GM18858 (cell line): Measurements from ENCODE around the gene BAHD1.

Experiments
- ATAC-seq: cut with Tn5 transposase; IDR thresholded peaks from one replicate; pipeline ENCODE4 v1.9.1; 2021; ENCODE audit not compliant: unreplicated experiment

Gene BAHD1

DNA sequence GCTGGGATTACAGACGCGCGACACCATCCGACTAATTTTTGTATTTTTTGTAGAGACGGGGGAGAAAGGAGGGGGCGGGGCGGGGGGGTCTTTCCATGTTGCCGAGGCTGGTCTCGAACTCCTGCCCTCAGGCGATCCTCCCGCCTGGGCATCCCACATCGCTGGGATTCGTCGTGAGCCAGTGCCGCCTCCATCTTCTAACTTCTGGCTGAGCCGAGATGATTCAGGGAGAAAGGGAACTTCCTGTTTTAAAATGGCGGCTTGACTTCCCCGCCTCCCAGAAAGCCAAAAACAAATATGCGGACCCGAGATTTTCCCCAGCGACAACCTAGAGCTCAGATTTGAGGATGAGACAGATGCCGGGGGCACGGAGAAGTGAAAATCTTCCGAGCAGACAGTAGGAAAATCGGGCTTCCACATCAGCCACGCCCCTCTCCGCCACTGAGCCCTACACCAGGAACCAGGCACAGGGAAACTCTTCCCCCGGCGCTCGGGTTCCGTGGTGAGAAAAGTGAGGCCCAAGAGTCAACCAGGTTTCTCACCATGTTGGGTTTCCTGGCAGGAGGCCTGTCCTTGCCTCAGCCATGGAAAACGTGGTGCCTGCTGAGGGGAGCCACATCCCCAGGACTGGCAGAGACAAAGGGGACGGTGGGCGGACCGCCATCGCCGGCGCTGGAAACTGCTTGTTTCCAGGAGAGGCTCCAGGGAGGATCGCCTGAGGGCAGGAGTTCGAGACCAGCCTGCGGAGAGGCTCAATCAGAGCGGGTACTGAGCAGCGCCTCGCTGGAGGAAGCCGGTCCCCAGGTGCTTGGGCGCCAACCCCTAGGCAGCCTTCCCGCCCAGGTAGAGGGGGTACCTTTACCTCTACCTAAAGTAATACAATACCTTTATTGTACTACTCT is 48.8 kb downstream of the BAHD1 start:
- ATAC-seq, result no peak

DNA sequence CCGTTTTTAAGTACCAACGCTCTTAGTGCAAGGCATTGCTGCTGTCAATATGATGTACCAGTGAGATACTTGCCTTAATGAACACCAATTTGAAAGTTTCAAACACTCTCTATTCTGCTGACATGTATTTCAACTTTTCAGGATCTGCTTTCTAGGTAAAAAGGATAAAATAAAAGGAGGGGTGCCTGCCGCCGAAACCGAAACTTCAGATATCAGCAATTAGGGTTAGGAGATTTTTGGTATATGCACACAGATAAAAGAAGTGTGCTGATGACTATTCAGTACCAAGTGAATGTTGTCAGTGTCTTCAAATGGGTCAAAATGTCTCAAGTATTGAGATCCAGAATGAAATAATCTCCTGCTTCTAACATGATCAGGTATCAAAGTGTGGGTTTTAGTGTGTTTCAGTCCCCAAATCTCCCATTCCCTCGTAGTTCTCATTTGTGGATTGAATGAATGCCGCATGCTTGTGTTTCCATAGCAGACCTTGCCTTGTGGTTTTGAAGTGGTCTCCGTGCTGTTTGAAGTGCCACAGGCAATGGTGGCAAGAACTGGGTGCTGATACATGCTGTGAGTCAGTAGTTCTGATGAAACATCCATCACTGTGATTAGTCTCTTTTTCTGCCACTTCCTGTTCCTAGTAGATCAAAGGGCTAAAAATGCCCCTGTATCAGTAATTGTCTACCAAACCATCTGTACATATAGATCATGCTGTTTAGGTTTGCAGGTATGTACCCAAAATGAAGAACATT is 52.5 kb downstream of the BAHD1 start:
- no peak for ATAC-seq

DNA sequence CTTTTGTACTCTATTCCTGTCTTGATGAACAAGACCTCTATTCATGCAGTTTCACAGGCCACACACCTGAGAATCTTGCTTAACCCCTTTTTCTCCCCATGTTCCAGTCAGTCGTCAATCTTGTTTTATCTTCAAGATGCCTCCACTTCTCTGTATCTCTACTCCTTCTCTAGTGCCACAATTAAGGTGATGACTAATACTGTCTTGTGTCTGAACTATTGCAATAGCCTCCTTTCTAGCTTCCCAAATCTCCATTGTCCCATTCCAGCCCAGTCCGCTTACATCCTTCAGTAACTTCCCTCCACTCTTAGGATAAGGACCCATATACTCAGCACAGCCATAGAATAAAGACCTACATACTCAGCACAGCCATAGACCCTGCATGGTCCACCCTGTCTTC is 54.8 kb downstream of the BAHD1 start:
- no peak for ATAC-seq

DNA sequence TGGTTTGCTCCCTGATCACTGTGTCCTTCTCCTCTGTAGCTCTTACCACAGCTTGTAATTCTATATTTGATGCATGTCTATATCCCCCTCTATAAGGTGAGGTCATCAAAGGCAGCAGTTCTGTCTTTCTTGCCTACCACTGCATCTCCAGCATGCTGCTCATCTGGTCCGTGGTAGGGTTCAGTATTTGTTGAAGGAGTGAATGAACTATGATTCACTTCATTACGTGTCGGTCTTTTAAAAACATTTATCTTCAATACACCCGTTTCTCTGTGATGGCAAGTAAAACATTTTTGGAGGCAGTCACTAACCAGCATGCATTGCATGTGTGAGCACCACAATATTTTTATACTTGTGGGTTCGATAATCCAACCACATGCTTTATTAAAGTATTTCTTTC is 57.7 kb downstream of the BAHD1 start:
- ATAC-seq, result no peak

DNA sequence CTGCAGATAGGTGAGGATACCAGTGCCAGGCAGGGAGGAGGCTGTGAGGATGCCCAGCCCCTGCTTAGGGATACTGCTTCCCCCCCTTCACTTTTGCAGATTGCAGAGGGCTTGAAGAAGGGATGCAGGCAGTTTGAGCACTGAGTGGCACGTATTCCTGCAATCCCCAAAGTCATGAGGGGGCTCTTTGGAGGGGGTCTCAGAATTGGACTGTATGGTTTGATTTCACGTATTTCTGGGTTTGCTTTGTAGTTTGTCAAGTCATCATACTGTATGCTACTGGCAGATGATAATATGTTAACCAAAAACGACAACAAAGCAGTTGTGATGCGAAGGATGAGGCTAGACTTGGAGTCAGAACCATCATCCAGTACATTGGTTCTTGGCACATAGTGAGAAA is 58.1 kb downstream of the BAHD1 start:
- no peak for ATAC-seq

DNA sequence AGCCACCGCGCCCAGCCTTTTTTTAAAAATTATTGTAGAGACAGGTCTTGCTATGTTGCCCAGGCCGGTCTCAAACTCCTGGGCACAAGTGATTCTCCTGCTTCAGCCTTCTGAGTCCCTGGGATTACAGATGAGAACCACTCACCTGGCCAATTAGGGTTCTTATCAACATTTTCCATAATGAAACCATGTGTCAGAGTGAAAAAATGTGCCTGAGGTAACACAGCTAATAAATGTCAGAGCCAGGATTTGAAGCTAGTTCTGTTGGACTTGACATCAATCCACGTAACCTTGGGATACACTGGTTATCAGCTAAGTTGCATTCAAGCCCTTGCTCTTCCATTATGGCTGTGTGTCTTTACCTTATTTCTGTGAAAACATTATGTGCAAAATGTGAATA is 59.2 kb downstream of the BAHD1 start:
- no peak for ATAC-seq

DNA sequence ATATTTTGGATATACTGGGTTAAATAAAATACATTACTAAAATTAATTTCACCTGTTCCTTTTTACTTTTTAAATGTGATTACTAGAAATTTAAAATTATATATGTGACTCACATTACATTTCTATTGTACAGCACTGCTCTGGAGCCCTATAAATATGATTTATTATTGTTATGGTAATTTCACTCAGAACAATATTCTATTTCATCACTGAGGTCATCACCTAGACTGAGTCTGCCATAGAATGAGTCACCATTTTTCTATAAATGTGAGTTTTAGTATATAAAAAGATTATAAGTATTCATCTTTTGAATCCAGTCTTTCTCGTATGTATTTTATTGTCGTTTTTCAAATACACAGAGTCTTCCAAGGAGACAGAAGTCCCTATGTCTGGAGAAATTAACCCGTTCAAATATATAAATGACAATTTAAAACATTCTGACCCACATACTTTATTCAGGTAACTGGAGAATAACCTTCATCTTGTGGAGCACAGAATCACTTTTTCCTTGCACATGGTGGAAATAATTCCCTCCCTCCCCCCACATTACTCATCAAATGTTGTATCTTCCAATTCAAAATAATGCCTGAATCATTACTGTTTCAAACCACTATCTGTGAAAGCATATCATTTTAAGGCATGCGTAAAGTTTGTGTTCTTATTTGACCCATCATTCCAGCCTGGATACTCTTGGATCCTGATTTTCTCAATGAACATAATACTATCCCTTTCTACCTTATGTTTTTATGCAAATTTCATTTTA is 60.0 kb downstream of the BAHD1 start:
- no peak for ATAC-seq

DNA sequence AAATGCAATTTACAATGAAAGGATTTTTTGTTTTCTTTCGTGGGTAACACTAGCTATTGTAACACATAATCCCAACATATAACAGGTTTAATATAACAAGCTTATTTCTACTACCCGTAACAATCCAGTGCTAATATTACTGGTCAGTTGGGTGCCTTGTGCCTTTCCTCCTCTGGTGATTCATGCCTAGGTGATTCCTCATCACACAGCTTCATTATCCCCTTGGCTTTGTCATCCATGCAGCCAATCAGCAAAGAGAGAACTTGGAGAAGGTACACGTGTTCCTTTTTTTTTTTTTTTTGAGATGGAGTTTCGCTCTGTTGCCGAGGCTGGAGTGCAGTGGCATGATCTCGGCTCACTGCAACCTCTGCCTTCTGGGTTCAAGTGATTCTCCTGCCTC is 60.7 kb downstream of the BAHD1 start:
- no peak for ATAC-seq

DNA sequence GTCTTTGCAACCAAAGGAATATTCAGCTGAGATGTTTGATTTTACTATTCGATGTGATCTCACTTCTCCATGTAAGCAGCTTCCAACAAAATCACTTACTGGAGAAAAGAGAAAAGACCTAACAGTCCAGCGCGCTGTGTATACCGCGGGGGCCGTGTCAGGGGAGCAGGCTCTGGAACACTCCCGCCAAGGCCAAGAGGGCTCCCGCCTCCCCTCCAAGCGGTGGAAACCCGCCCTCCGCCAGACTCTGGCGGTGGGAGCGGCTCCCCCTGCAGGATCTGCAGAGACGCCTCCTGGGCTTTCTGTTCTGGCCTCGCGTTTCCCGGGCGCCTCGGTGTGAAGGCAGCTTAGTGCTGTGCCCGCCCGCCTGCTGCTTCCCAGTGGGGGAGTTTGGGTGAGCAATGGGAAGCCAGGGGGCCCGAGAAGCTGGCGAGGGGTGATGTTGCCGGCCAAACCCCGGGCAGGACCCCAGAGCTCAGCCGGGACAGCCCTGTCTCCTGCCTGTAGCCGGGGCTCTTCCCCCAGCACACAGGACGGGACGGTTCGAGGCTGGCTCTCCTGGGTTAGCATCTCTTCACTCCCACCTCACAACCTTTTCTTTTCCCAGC is 66.3 kb downstream of the BAHD1 start:
- ATAC-seq, result no peak

DNA sequence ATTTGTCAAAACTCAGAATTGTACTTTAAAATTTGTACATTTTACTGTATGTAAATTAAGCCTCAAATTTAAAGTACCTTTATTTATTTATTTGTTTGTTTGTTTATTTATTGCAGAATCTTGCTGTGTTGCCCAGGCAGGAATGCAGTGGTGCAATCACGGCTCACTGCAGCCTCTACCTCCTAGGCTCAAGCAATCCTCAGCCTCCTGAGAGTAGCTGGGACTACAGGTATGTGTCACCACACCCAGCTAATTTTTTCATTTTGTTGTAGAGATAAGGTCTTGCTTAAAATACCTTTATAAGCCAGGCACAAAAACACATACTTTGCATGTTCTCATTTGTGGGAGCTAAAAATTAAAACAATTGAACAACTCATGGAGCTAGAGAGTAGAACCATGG is 67.5 kb downstream of the BAHD1 start:
- no peak for ATAC-seq

DNA sequence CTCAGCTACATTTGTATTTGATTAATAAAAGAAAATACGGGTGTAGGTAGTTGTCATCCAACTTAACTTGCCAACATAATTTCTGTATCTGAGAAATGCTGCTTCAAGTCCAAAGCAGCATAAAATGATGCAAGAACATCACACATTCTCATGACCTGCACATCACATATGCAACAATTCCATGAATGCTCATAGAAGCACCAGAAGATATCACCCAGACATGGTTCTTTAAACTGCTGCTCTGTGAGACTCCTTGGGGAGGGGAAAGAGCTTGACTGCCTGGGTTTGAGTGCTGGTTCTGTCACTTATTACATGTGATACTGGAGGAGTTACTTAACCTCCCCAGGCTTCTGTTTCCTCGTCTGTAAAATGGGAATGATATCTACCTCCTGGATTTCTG is 69.4 kb downstream of the BAHD1 start:
- no peak for ATAC-seq

DNA sequence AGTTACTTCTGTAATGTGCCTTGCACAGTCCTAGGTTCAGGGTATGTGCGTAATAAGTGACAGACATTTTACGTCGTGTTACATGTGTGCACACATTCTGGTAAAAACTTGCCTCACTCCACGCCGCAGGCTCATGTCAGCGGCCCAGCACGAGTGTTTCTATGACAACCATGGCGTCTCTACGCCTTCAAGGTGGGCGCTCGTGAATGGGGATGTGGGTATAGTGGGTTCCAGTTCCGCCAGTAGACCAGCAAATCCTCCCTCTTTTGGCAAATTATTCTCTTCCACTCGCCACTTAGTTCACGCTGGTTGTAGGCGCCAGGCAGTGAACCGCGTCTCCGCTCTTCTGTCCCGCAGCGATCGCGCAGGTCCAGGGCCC is 70.3 kb downstream of the BAHD1 start:
- ATAC-seq, result no peak

DNA sequence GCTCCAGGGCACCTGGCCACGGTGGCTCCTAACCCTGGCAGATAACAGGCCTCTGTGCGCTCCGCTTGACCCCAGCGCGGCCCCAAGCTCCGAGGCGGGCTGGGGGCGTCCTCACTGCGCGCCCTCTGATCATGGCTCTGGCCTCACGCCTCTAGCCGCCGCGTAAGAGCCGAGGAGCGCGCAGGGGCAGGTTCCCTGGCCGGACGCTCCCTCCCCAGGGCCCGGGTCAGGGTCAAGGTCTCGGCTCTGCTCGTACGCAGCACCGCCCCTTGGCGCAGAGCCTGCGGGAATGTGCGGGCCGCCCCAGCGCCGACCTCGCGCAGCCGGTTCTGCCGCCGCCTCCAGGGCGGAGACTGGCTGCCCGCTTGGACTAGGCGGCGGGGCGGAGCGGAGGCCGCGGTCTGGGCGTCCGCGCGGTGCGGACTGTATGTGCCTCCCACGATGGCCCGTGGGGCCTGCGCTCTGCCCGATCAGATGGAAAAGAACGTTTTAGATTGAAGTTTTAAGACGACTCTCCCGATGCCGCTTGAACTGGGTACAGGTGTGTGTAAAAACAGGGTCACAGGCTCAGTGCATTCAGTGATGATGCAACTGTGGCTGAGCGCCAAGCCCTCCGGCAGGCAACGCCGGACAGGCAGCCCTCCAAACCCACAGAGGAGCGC is 70.8 kb downstream of the BAHD1 start:
- ATAC-seq, result no peak

DNA sequence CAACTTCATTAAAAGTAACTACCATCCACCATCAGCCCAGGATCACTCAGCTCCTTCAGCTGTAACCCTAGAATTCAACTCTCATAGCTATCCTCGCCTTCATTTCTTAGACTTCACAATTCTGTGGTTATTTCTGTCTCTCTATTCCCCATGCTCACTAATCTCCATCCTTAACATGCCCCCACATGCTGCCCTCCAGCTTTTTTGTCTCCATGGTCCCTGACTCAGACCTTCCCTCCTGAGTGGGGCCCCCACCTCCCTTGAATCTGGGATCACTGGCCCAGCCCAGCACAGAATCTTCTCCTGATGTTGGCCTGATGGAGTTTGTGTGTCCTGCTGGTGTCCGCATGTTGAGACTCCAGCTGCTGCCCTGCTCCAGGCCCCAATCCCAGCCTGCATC is 71.7 kb downstream of the BAHD1 start:
- ATAC-seq, result no peak

DNA sequence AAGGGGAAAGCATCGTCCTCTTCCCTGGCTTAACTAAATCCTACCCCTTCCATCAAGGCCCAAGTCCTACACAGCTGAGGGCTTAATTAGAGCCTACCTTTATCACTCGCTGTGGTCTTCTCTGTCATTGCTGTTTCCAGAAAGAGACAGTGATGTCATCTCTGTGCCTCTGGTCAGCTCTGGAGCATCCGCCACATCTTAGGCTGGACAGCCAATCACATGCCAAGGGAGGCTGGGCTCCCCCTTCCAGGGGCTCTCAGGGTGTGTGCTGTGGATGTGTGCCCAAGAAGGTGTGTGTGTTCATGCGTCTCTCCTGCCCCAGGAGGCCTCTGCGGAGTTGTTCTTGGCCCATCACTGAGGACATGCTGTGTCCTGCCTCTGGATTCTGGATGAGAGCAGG is 72.9 kb downstream of the BAHD1 start:
- ATAC-seq, result no peak

DNA sequence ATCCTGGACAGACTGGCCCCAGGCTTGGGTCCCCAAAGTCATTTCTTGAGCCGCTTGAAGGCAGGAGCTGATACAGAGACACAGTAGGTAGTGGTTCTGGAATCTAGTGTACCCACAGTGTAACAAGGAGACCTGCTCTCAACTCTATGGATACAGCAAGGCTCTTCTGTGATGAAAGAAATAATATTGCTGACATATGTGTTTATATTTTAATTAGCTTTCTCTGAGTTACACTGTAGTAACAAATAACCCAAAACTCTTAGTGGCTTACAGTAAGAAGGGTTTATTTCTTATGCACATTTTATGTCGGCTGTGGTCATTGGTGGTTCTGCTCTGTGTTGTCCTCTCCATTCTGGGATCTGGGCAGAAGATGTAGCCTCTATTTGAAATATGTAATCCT is 75.6 kb downstream of the BAHD1 start:
- no peak for ATAC-seq
